Endothelial cell of umbilical vein (primary cell): Measurements from ENCODE around the gene IL24. TPM values are rescaled to one million over a fixed set of nuclear protein-coding genes. Genes with fewer than 3 reads are reported as not detected.

Experiments
- BruUV-seq: library from RNA; stranded (reverse); fragments of 400-500 nt; replicated peaks from 2 replicates; lab custom pipeline; 2021; lab: Mats Ljungman, UMichigan
- CTCF ChIA-PET: fragments of 300-600, 350-600 bp; sonication (Branson Sonifier 250); formaldehyde crosslinking; loops from one replicate; lab custom pipeline; 2021; ENCODE audit warnings: antibody characterized with exemption, inconsistent platforms; lab: Charles Lee
- POLR2A ChIA-PET: fragments of 300-600, 350-600 bp; sonication (Branson Sonifier 250); formaldehyde crosslinking; loops from one replicate; lab custom pipeline; 2021; ENCODE audit warnings: antibody characterized with exemption, inconsistent platforms; lab: Charles Lee
- DNase-seq: peaks from one replicate; pipeline ENCODE4 v3.0.0-alpha.2; 2011; ENCODE audit warnings: low read depth, low spot score
- FAIRE-seq: peaks from 2 replicates; lab custom pipeline; 2011; peaks lifted over from hg19 to GRCh38; lab: Jason Lieb, UNC
- H2AFZ ChIP-seq: 2 replicates; pipeline ENCODE4 v1.6.0; 2012; ENCODE audit warnings: low read depth, low read length, control low read depth, inconsistent platforms
- H3K27ac ChIP-seq: 2 replicates; pipeline ENCODE4 v1.5.1; 2011; ENCODE audit warnings: low read depth, mild to moderate bottlenecking, control low read depth, low read length, moderate library complexity; ENCODE audit not compliant: insufficient read depth
- H3K27me3 ChIP-seq, 2 experiments: 2 replicates each; pipeline versions ENCODE4 v1.6.0 to v1.6.1; 2011; ENCODE audit warnings: low read length in 2 of 2, mixed read lengths in 1 of 2; ENCODE audit not compliant: control insufficient read depth in 2 of 2, insufficient read depth in 2 of 2
- H3K36me3 ChIP-seq, 2 experiments: 2 replicates in 1 of 2; 3 replicates in 1 of 2; pipeline ENCODE4 v1.5.1; 2011; ENCODE audit warnings: low read length in 2 of 2, mild to moderate bottlenecking in 1 of 2, moderate library complexity in 1 of 2; ENCODE audit not compliant: control insufficient read depth in 2 of 2, insufficient read depth in 2 of 2; ENCODE audit errors: extremely low read depth in 1 of 2
- H3K4me1 ChIP-seq: 3 replicates; pipeline ENCODE4 v1.5.1; 2011; ENCODE audit warnings: mild to moderate bottlenecking, low read length; ENCODE audit not compliant: control insufficient read depth, insufficient read depth; ENCODE audit errors: extremely low read depth
- H3K4me2 ChIP-seq: 2 replicates; pipeline ENCODE4 v1.6.1; 2011; ENCODE audit warnings: low read length, control low read depth, mixed read lengths; ENCODE audit not compliant: insufficient read depth
- H3K4me3 ChIP-seq, 3 experiments: fragments of 200-600 bp in 1 of 3; sonication (generic), shearing (Covaris generic) in 1 of 3; replicated peaks in 1 of 3; 2 replicates each; pipeline ENCODE4 v1.5.1; 2011 to 2016; ENCODE audit warnings: control low read depth in 3 of 3, low read length in 3 of 3, mild to moderate bottlenecking in 2 of 3, inconsistent platforms in 1 of 3, low read depth in 1 of 3, moderate library complexity in 1 of 3; ENCODE audit not compliant: insufficient read depth in 1 of 3
- H3K79me2 ChIP-seq: 2 replicates; pipeline ENCODE4 v1.6.0; 2012; ENCODE audit warnings: low read length, inconsistent platforms; ENCODE audit not compliant: control insufficient read depth, insufficient read depth
- H3K9ac ChIP-seq: replicated peaks from 2 replicates; pipeline ENCODE3; 2011; ENCODE audit warnings: low read length, control low read depth; ENCODE audit not compliant: insufficient read depth; ENCODE audit errors: extremely low read depth
- H3K9me1 ChIP-seq: replicated peaks from 3 replicates; pipeline ENCODE4 v1.6.0; 2011; ENCODE audit warnings: mild to moderate bottlenecking, low read length; ENCODE audit not compliant: control insufficient read depth, insufficient read depth; ENCODE audit errors: extremely low read depth
- H3K9me3 ChIP-seq: replicated peaks from 2 replicates; pipeline ENCODE4 v1.5.1; 2012; ENCODE audit warnings: low read length, inconsistent platforms; ENCODE audit not compliant: control insufficient read depth, insufficient read depth
- H4K20me1 ChIP-seq: replicated peaks from 2 replicates; pipeline ENCODE3; 2011; ENCODE audit warnings: mild to moderate bottlenecking, low read length; ENCODE audit not compliant: control insufficient read depth, insufficient read depth; ENCODE audit errors: extremely low read depth
- CTCF ChIP-seq, 2 donors: IDR thresholded peaks; 1 replicate in 1 of 2; 2 replicates in 1 of 2; pipeline ENCODE4 v1.5.1; 2011; ENCODE audit warnings: low read length in 2 of 2, mild to moderate bottlenecking in 2 of 2, moderate library complexity in 2 of 2, control low read depth in 1 of 2, inconsistent platforms in 1 of 2, low read depth in 1 of 2; ENCODE audit not compliant: insufficient read depth in 1 of 2; ENCODE audit errors: extremely low read depth in 1 of 2
- EZH2 ChIP-seq: IDR thresholded peaks from 2 replicates; pipeline ENCODE4 v1.6.1; 2012; ENCODE audit warnings: borderline replicate concordance, low read depth, mild to moderate bottlenecking, moderate library complexity, low read length, inconsistent platforms; ENCODE audit not compliant: severe bottlenecking
- FOS ChIP-seq: IDR thresholded peaks from 2 replicates; pipeline ENCODE4 v1.6.1; 2011; ENCODE audit warnings: mild to moderate bottlenecking, low read length, moderate library complexity, borderline replicate concordance; ENCODE audit not compliant: insufficient read depth
- GATA2 ChIP-seq: IDR thresholded peaks from 2 replicates; pipeline ENCODE4 v1.7.0; 2011; ENCODE audit warnings: low read depth, mild to moderate bottlenecking, moderate library complexity, mixed read lengths, low read length; ENCODE audit not compliant: insufficient read length, insufficient read depth
- JUN ChIP-seq: IDR thresholded peaks from 2 replicates; pipeline ENCODE4 v1.6.1; 2011; ENCODE audit warnings: borderline replicate concordance, low read depth; ENCODE audit not compliant: insufficient read length, insufficient read depth
- MAX ChIP-seq: IDR thresholded peaks from 2 replicates; pipeline ENCODE4 v1.6.1; 2011; ENCODE audit not compliant: insufficient read depth, insufficient read length
- MYC ChIP-seq: IDR thresholded peaks from one replicate; pipeline ENCODE4 v1.6.1; 2011; ENCODE audit warnings: mild to moderate bottlenecking, low read depth, low read length
- POLR2A ChIP-seq: IDR thresholded peaks from 2 replicates; pipeline ENCODE4 v1.6.1; 2012; ENCODE audit warnings: low read depth, mild to moderate bottlenecking, control low read depth, low read length
- POLR2AphosphoS5 ChIP-seq: IDR thresholded peaks from 2 replicates; pipeline ENCODE4 v1.6.1; 2012; ENCODE audit warnings: low read depth, mild to moderate bottlenecking, control low read depth, low read length, moderate library complexity; ENCODE audit not compliant: insufficient read depth
- dilution Hi-C: fragments of 300-500 bp; cut with MboI; formaldehyde crosslinking; loops from one replicate; pipeline ENCODE4 v1.15.0; 2019; ENCODE audit warnings: low sequenced_read_pairs; ENCODE audit not compliant: extremely low pct_ligation_motif_present
- intact Hi-C: fragments of 100-400 bp; cut with micrococcal nuclease; formaldehyde crosslinking; loops from one replicate; pipeline ENCODE4 v1.10.0; 2022
- polyA plus RNA-seq, 4 experiments: library from polyadenylated mRNA; depleted of rRNA in 3 of 4; stranded (reverse) in 3 of 4; unstranded in 1 of 4; fragments of >200 nt; gene quantifications; 2 replicates each; pipeline versions ENCODE4 v1.2.1 to v1.2.3, GENCODE V29; 2011 to 2012; ENCODE audit warnings: missing spikeins in 1 of 4
- total RNA-seq: library from RNA; stranded (reverse); gene quantifications from 2 replicates; pipeline ENCODE4 v1.2.3, GENCODE V29; 2021

IL24 gene
- total and polyA plus RNA-seq, 2 donors (not counting 3 experiments of a cell fraction or from before 2014, with no cell fraction given), result not detected

GRCh38 chr1:206883160-206883559 lies 14.1 kb upstream of the IL24 start:
- Histone ChIP-seq H3K27me3 (peaks cover 8% of the 10 kb centered on the region in 2 experiments), H3K79me2 (no peaks in the 10 kb centered on the region), H3K4me1 (no peaks in the 10 kb centered on the region), H3K36me3 (no peaks in the 10 kb centered on the region), H3K9me3 (no peaks in the 10 kb centered on the region), H3K4me3 (no peak overlapping the region), H2AFZ (no peak overlapping the region), H3K4me2 (no peak overlapping the region), H3K27ac (no peak overlapping the region), H3K9me1 (no peaks in the 10 kb centered on the region), H4K20me1 (no peaks in the 10 kb centered on the region), H3K9ac (no peak overlapping the region)
- dilution Hi-C loops (no loop called here), intact Hi-C loops (no loop called here)
- DNase-seq, result no peak
- no peak for TF ChIP-seq JUN
- POLR2A ChIA-PET, result no interaction called here
- FAIRE-seq, result no peak
- CTCF ChIA-PET, result interaction anchor here (1.2 to 2.2 kb wide), 3 partner anchors 11 to 135 kb away, joined by 3 to 9 read pairs (median 5); no protein-coding TSS in a partner anchor
- no TSS peak for BruUV-seq

- H3K4me1 ChIP-seq, result no peaks in the 10 kb centered on the region
- no peak for DNase-seq
- no peak overlapping the region for H3K9ac ChIP-seq
- H3K9me1 ChIP-seq, result no peaks in the 10 kb centered on the region
- no peak for TF ChIP-seq GATA2
- TF ChIP-seq POLR2A, result no peak
- no peak for TF ChIP-seq CTCF (IDR thresholded peaks at IDR 0.05; ENCODE audit: extremely low read depth in 1 of 2, insufficient read depth in 1 of 2, low read depth in 1 of 2, low read length in 2 of 2)
- TF ChIP-seq MAX, result no peak
- no peak for TF ChIP-seq EZH2
- no peak for TF ChIP-seq POLR2AphosphoS5
- no peak for TF ChIP-seq JUN
- TF ChIP-seq MYC, result no peak
- no peak for TF ChIP-seq FOS
- no peak overlapping the region for H3K4me3 ChIP-seq
- dilution Hi-C loops (no loop called here), intact Hi-C loops (no loop called here)
- no peaks in the 10 kb centered on the region for H3K79me2 ChIP-seq
- no peaks in the 10 kb centered on the region for H3K9me3 ChIP-seq
- H3K27me3 ChIP-seq, result peaks cover 8% of the 10 kb centered on the region in 2 experiments
- H3K27ac ChIP-seq, result no peak overlapping the region
- FAIRE-seq, result no peak
- H3K36me3 ChIP-seq, result no peaks in the 10 kb centered on the region
- no peak overlapping the region for H2AFZ ChIP-seq
- H3K4me2 ChIP-seq, result no peak overlapping the region
- BruUV-seq, result no TSS peak
- H4K20me1 ChIP-seq, result no peaks in the 10 kb centered on the region
- ChIA-PET POLR2A (interaction anchor here (1.2 kb wide), 1 partner anchor 11 kb away, joined by 3 read pairs; no protein-coding TSS in a partner anchor), CTCF (interaction anchor here (1.2 to 2.2 kb wide), 3 partner anchors 12 to 135 kb away, joined by 3 to 9 read pairs (median 5); no protein-coding TSS in a partner anchor)
Measured at GRCh38 chr1:206883876-206884275, 13.4 kb upstream of the IL24 start.
